Ecto neural progenitor cell (in vitro differentiated cells): ENCODE measurements around the gene GNB5.
"Not testable (repeated sequence)": the region's sequence is repeated elsewhere in the genome, so short reads cannot be mapped to it uniquely, and the experiment has no call there.

ENCODE experiments used
- DNase-seq: peaks from one replicate; pipeline ENCODE4 v3.0.0-alpha.2; 2018; ENCODE audit warnings: low spot score

Gene GNB5

GRCh38 chr15:52170199-52170598 is 21.0 kb downstream of the GNB5 start:
- DNase-seq: not testable (repeated sequence)

GRCh38 chr15:52165494-52166131 is 25.6 kb downstream of the GNB5 start:
- DNase-seq: not testable (repeated sequence)

- DNase-seq: no peak
Observed at GRCh38 chr15:52164631-52165265, 26.4 kb downstream of the GNB5 start.

GRCh38 chr15:52163321-52164190 is 27.6 kb downstream of the GNB5 start:
- DNase-seq: peak; percentile 65

GRCh38 chr15:52162876-52163275 is 28.3 kb downstream of the GNB5 start:
- DNase-seq: no peak

GRCh38 chr15:52162260-52162659 is 28.9 kb downstream of the GNB5 start:
- no peak for DNase-seq

GRCh38 chr15:52161406-52161966 is 29.7 kb downstream of the GNB5 start:
- no peak for DNase-seq

GRCh38 chr15:52159645-52160044 is 31.5 kb downstream of the GNB5 start:
- no peak for DNase-seq

GRCh38 chr15:52158084-52158765 is 33.0 kb downstream of the GNB5 start:
- DNase-seq: no peak

- no peak for DNase-seq
Observed at GRCh38 chr15:52155878-52156277, 35.3 kb downstream of the GNB5 start.

- DNase-seq: no peak
Observed at GRCh38 chr15:52154896-52155865, 36.0 kb downstream of the GNB5 start.

- DNase-seq: no peak
Observed at GRCh38 chr15:52153900-52154895, 37.0 kb downstream of the GNB5 start.

GRCh38 chr15:52151353-52151752 is 39.8 kb downstream of the GNB5 start:
- DNase-seq: no peak

- DNase-seq: no peak
Observed at GRCh38 chr15:52150871-52151270, 40.3 kb downstream of the GNB5 start.

- no peak for DNase-seq
Observed at GRCh38 chr15:52150043-52150825, 41.0 kb downstream of the GNB5 start.

GRCh38 chr15:52148403-52148802 is 42.8 kb downstream of the GNB5 start:
- no peak for DNase-seq

GRCh38 chr15:52146776-52147175 is 44.4 kb downstream of the GNB5 start:
- DNase-seq: no peak

GRCh38 chr15:52146261-52146660 is 44.9 kb downstream of the GNB5 start:
- no peak for DNase-seq

GRCh38 chr15:52144656-52145178 is 46.5 kb downstream of the GNB5 start:
- no peak for DNase-seq
